Suprapubic skin (tissue), 4 donors: ENCODE results near the gene RNF217. TPM values are rescaled to one million over a fixed set of nuclear protein-coding genes. Genes with fewer than 3 reads are reported as not detected.
"Not testable (repeated sequence)": the region's sequence is repeated elsewhere in the genome, so short reads cannot be mapped to it uniquely, and the experiment has no call there.

Source experiments
- DNase-seq, 2 donors: peaks; one replicate each; pipeline ENCODE4 v3.0.0-alpha.2; 2019; ENCODE audit warnings: low spot score in 2 of 2
- H3K27ac ChIP-seq: fragments of 200-600 bp; sonication (generic); one replicate; pipeline ENCODE4 v1.5.1; 2019
- H3K27me3 ChIP-seq: fragments of 200-600 bp; sonication (generic); one replicate; pipeline ENCODE4 v1.5.1; 2019
- H3K36me3 ChIP-seq: fragments of 200-600 bp; sonication (generic); one replicate; pipeline ENCODE4 v1.5.1; 2019
- H3K4me1 ChIP-seq: fragments of 200-600 bp; sonication (generic); one replicate; pipeline ENCODE4 v1.5.1; 2019
- H3K4me3 ChIP-seq: fragments of 200-600 bp; sonication (generic); one replicate; pipeline ENCODE4 v1.5.1; 2019; ENCODE audit warnings: mild to moderate bottlenecking
- H3K9me3 ChIP-seq: fragments of 200-600 bp; sonication (generic); one replicate; pipeline ENCODE4 v1.5.1; 2019
- EP300 ChIP-seq: sonication (generic); formaldehyde crosslinking; IDR thresholded peaks from one replicate; pipeline ENCODE4 v1.6.1; 2017; ENCODE audit warnings: antibody characterized with exemption
- POLR2A ChIP-seq, 2 donors: fragments of 450-650 bp; IDR thresholded peaks; one replicate each; pipeline ENCODE4 v1.6.1; 2017; ENCODE audit warnings: antibody characterized with exemption in 2 of 2, mild to moderate bottlenecking in 2 of 2, moderate library complexity in 2 of 2
- POLR2AphosphoS5 ChIP-seq, 3 donors: sonication (generic); formaldehyde crosslinking; IDR thresholded peaks; one replicate each; pipeline ENCODE4 v1.6.1; 2017; ENCODE audit warnings: antibody characterized with exemption in 3 of 3
- WGBS: methylation state at CpG from one replicate; pipeline ENCODE4 v1.1.5; 2018; 5-methylcytosine and 5-hydroxymethylcytosine counted together
- total RNA-seq, 4 donors: library from RNA; depleted of rRNA; stranded (reverse); fragments of >200 nt; gene quantifications; one replicate each; pipeline ENCODE4 v1.1.0, GENCODE V29; 2016
- TF ChIP-seq, protein P1 (sequence below), 2 donors: fragments of 200-600 bp in 1 of 2; fragments of 450-650 bp in 1 of 2; sonication (generic) in 1 of 2; IDR thresholded peaks; one replicate each; pipeline ENCODE4 v1.5.1; 2016 to 2019; ENCODE audit warnings: antibody characterized with exemption in 2 of 2, mild to moderate bottlenecking in 1 of 2, moderate library complexity in 1 of 2

RNF217 gene, protein sequence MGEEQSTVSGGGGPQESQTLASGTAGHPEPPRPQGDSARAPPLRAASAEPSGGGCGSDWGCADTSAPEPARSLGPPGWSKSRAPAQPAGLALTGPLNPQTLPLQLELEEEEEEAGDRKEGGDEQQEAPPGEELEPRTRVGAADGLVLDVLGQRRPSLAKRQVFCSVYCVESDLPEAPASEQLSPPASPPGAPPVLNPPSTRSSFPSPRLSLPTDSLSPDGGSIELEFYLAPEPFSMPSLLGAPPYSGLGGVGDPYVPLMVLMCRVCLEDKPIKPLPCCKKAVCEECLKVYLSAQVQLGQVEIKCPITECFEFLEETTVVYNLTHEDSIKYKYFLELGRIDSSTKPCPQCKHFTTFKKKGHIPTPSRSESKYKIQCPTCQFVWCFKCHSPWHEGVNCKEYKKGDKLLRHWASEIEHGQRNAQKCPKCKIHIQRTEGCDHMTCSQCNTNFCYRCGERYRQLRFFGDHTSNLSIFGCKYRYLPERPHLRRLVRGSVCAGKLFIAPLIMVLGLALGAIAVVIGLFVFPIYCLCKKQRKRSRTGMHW
- total RNA-seq: 10 to 100 TPM; 32.3 to 55.1 (median 43.3) TPM

DNA sequence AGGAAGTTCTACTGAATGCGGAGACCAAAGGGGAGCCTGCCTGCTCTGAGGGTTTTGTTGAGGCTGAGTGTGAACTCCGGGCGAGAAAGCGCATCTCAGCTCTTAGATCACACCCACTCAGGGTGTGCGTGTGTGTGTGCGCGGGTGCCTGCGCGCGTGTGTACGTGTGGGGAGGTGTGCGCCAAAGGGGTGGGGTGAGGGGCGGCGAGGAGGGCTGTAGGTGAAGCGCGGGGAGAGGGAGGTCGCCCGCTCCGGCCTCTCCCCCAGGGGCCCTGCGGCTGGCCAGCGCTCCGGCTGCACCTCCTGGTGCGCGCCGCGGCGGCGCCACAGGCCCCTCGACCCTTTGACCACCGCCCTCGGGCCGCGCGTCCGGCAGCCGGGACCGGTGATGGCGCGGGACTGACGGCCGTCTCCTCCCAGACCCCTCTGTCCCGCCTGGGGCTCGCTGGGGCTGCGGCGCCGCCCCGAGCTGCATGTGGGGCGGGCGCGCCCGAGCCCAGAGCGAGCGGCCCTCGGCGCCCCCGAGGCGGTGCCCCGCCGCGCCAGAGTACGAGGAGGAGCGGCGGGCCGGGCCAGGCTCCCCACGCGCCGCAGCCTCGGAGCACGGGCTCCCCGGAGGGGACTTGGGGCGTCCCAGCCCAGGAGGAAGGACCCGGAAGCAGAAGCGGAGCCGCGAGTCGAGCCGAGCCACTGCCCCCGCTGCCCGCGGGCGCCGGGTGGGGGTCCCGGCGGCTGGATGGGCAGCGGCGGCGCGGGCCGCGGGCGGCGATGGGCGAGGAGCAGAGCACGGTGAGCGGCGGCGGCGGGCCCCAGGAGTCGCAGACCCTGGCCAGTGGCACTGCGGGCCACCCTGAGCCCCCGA lies at the start of gene RNF217:
RNF217 (plus strand) TSS at position 661 of the 862 bp plus-strand sequence; CDS start at position 769, 108 bp downstream.
- no peaks in the 10 kb centered on the region for H3K27me3 ChIP-seq
- WGBS: 0% methylated on average over 34 of the region's 101 CpGs
- peak within 1 kb of the TSS; percentile 95 for H3K27ac ChIP-seq
- peak; percentile 81 to 84 for DNase-seq
- peaks cover 44% of the 10 kb centered on the region for H3K4me1 ChIP-seq
- no peaks in the 10 kb centered on the region for H3K9me3 ChIP-seq
- no peaks in the 10 kb centered on the region for H3K36me3 ChIP-seq
- H3K4me3 ChIP-seq: peak within 1 kb of the TSS; percentile 86
- TF ChIP-seq POLR2AphosphoS5 (IDR thresholded peaks at IDR 0.05): peak in 1 of 3 donors; percentile 15
- peak in 1 of 2 donors; percentile 46 for TF ChIP-seq POLR2A (IDR thresholded peaks at IDR 0.05)
- no peak for TF ChIP-seq EP300
- TF ChIP-seq, protein P1, sequence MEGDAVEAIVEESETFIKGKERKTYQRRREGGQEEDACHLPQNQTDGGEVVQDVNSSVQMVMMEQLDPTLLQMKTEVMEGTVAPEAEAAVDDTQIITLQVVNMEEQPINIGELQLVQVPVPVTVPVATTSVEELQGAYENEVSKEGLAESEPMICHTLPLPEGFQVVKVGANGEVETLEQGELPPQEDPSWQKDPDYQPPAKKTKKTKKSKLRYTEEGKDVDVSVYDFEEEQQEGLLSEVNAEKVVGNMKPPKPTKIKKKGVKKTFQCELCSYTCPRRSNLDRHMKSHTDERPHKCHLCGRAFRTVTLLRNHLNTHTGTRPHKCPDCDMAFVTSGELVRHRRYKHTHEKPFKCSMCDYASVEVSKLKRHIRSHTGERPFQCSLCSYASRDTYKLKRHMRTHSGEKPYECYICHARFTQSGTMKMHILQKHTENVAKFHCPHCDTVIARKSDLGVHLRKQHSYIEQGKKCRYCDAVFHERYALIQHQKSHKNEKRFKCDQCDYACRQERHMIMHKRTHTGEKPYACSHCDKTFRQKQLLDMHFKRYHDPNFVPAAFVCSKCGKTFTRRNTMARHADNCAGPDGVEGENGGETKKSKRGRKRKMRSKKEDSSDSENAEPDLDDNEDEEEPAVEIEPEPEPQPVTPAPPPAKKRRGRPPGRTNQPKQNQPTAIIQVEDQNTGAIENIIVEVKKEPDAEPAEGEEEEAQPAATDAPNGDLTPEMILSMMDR (IDR thresholded peaks at IDR 0.05): no peak

DNA sequence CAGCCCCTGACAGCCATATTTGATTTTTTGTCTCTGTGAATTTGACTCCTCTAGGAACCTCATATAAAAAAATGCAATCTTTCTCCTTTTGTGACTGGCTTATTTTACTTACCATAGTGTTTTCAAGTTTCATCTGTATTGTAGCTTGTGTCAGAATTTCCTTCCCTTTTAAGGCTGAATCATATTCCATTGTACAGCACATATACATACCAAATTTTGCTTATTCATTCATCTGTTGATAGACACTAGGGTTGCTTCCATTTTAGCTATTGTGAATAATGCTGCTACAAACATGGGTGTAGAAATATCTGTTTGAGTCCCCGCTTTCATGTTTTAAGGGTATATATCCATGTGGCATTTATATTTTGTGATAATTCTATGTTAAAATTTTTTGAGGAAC lies 49.2 kb upstream of the RNF217 start:
- H3K36me3 ChIP-seq: no peaks in the 10 kb centered on the region
- DNase-seq: no peak
- TF ChIP-seq POLR2AphosphoS5 (IDR thresholded peaks at IDR 0.05) (no peak), POLR2A (IDR thresholded peaks at IDR 0.05) (no peak), EP300 (no peak)
- TF ChIP-seq, protein P1 (IDR thresholded peaks at IDR 0.05): no peak
- WGBS: 100% methylated on average over 1 of the region's 1 CpG
- H3K9me3 ChIP-seq: no peaks in the 10 kb centered on the region
- no peak overlapping the region for H3K27ac ChIP-seq
- H3K4me1 ChIP-seq: no peaks in the 10 kb centered on the region
- H3K4me3 ChIP-seq: no peak overlapping the region
- no peaks in the 10 kb centered on the region for H3K27me3 ChIP-seq

DNA sequence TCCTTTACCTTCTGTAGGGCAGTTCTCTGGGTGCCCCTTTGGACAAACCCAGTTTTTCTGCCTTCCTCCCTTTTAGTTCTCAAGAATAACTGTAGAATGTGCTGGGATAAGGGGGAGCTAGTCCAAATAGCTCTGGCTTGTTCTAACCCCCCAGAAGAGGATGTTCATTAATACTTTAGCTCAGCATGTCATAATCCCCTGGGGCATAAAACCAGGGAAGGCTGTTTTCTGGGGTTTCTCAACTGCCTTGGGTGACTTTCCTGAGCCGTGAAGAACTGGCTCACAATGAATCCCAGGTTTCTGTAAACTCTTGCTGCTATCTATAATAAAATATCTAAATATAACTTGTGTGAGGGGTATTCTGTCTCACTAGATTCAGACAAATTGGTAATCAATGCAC lies 44.5 kb upstream of the RNF217 start:
- Histone ChIP-seq H3K9me3 (no peaks in the 10 kb centered on the region), H3K4me3 (no peak overlapping the region), H3K27me3 (no peaks in the 10 kb centered on the region), H3K4me1 (no peaks in the 10 kb centered on the region), H3K27ac (no peak overlapping the region), H3K36me3 (no peaks in the 10 kb centered on the region)
- no peak for DNase-seq
- no peak for TF ChIP-seq POLR2A (IDR thresholded peaks at IDR 0.05)
- no peak for TF ChIP-seq EP300
- TF ChIP-seq, protein P1 (IDR thresholded peaks at IDR 0.05): no peak
- TF ChIP-seq POLR2AphosphoS5 (IDR thresholded peaks at IDR 0.05): no peak
- 76% methylated on average over 1 of the region's 1 CpG for WGBS

GRCh38 chr6:124919703-124920102 lies 42.5 kb upstream of the RNF217 start:
- H3K9me3 ChIP-seq, H3K36me3 ChIP-seq: not testable (repeated sequence)
- WGBS: 96% methylated on average over 2 of the region's 2 CpGs

DNA sequence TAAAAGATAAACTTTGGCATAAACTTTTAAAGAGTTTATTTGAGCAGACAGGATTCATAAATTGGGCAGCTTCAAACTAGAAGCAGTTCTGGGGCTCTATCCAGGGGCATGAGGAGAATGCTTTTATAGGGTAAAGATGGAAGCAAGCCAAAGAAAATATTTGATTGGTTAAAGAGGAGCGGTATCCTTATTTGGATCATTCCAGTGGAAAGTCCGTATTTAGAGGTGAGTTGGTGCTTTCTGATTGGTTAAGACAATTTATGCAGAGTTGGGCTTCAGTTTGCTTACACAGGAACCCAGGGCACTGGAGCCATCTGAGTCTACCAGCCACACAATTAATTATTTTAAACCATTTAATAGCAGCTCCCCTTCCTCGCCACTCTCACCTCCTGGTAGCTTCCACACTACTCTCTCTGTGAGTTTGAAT lies 37.9 kb upstream of the RNF217 start:
- H3K36me3 ChIP-seq: no peaks in the 10 kb centered on the region
- H3K9me3 ChIP-seq: no peaks in the 10 kb centered on the region
- H3K4me1 ChIP-seq: no peaks in the 10 kb centered on the region
- DNase-seq: no peak
- no peak overlapping the region for H3K4me3 ChIP-seq
- TF ChIP-seq POLR2AphosphoS5 (IDR thresholded peaks at IDR 0.05): no peak
- TF ChIP-seq, protein P1 (IDR thresholded peaks at IDR 0.05): no peak
- no peak for TF ChIP-seq POLR2A (IDR thresholded peaks at IDR 0.05)
- no peak for TF ChIP-seq EP300
- H3K27ac ChIP-seq: no peak overlapping the region
- H3K27me3 ChIP-seq: no peaks in the 10 kb centered on the region
- 47% methylated on average over 3 of the region's 3 CpGs for WGBS

More at GRCh38 chr6:124919703-124920102, 42.5 kb upstream of the RNF217 start:
- not testable (repeated sequence) for DNase-seq, H3K27ac ChIP-seq, H3K27me3 ChIP-seq, H3K4me1 ChIP-seq, H3K4me3 ChIP-seq
